Measurements from ENCODE around the gene ACOT8. TPM values are rescaled to one million over a fixed set of nuclear protein-coding genes. Genes with fewer than 3 reads are reported as not detected.
A peak's percentile ranks its signal among the peaks of the same experiment; 100 is the strongest.
"Not testable (repeated sequence)": the region's sequence is repeated elsewhere in the genome, so short reads cannot be mapped to it uniquely, and the experiment has no call there.

Gene ACOT8
- total RNA-seq, 2 donors from 2014 or later = 36.8 to 42.8 TPM

DNA sequence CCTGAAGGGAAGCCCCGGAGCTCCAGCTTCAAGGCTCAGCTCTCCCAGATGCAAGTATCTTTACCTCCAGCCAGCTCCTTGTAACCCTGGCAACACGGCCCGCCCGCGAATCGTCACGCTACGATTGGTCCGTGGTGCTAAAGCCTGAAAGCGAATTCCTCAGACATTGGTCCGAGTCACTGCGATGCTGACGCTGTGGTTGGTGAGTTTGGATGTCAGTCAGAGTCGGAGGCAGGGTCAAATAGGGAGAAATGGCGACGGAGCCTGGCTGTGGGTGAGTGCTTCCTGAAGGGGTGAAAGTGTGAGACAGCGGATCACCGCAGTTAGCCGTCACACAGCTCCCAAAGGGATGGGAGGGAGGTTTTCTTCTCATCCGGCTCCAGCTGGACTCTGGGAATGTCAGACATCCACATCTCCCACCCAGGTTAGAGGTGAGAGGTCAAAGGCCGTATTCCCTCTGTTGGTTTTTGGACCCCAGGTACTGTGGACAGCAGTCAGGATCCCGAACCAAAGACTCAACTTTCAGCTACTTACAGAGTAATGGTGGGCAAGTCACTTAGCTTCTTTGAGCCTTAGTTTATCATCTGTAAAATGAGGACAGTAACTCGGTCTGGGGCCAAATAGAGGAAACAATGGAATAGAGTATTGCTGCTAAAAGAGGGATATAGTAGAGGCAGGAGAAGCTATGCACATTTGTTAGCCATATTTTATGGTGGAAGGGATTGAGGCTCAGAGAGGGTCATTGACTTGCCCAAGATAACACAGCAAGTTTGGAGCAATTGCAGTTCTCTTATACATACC lies 24.0 kb upstream of the ACOT8 start, which contains the start of gene ZSWIM1:
ZSWIM1 (plus strand) TSS at position 240 of the 801 bp plus-strand sequence. CDS start 1,366 bp downstream, outside the sequence.
- peaks cover 0 to 12% of the 10 kb centered on the region in 2 donors for H3K36me3 ChIP-seq (replicated peaks in 1 of 2; ENCODE audit: insufficient read depth in 1 of 2, low read depth in 2 of 2)
- WGBS, 2 donors = 0% methylated on average over 16 to 23 of the region's 23 CpGs

GRCh38 chr20:45878076-45878761 lies 21.0 kb upstream of the ACOT8 start:
- 91 to 94% methylated on average over 8 to 13 of the region's 13 CpGs for WGBS, 2 donors
- no peak for ATAC-seq
- intact Hi-C loops (cut with DNase I) = no loop called here
- Histone ChIP-seq H3K9me3 (no peaks in the 10 kb centered on the region), H3K27me3 (no peaks in the 10 kb centered on the region), H3K27ac (no peak overlapping the region), H3K4me1 (peaks cover 10% of the 10 kb centered on the region), H3K4me3 (no peak overlapping the region), H3K36me3 (replicated peaks in 1 of 2; ENCODE audit: insufficient read depth in 1 of 2, low read depth in 2 of 2) (peaks cover 0 to 4% of the 10 kb centered on the region in 2 donors)
- DNase-seq = no peak
- no peak for TF ChIP-seq POLR2A (IDR thresholded peaks at IDR 0.05)
- TF ChIP-seq, protein P1, sequence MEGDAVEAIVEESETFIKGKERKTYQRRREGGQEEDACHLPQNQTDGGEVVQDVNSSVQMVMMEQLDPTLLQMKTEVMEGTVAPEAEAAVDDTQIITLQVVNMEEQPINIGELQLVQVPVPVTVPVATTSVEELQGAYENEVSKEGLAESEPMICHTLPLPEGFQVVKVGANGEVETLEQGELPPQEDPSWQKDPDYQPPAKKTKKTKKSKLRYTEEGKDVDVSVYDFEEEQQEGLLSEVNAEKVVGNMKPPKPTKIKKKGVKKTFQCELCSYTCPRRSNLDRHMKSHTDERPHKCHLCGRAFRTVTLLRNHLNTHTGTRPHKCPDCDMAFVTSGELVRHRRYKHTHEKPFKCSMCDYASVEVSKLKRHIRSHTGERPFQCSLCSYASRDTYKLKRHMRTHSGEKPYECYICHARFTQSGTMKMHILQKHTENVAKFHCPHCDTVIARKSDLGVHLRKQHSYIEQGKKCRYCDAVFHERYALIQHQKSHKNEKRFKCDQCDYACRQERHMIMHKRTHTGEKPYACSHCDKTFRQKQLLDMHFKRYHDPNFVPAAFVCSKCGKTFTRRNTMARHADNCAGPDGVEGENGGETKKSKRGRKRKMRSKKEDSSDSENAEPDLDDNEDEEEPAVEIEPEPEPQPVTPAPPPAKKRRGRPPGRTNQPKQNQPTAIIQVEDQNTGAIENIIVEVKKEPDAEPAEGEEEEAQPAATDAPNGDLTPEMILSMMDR (IDR thresholded peaks at IDR 0.05) = no peak

More for the DNA sequence above, 24.0 kb upstream of the ACOT8 start, which contains the start of gene ZSWIM1:
- Histone ChIP-seq H3K27me3 (no peaks in the 10 kb centered on the region), H3K27ac (peak within 1 kb of the TSS; percentile 63 to 86 (median 78)), H3K4me1 (peaks cover 10% of the 10 kb centered on the region), H3K4me3 (peak within 1 kb of the TSS; percentile 17 to 30), H3K9me3 (no peaks in the 10 kb centered on the region)
- intact Hi-C loops (cut with DNase I) = no loop called here
- peak; percentile 100 for DNase-seq
- peak; percentile 100 for ATAC-seq
- peak in 2 of 3 donors; percentile 75 to 76 for TF ChIP-seq POLR2A (IDR thresholded peaks at IDR 0.05)
- TF ChIP-seq, protein P1 (IDR thresholded peaks at IDR 0.05) = no peak

- H3K9me3 ChIP-seq = no peaks in the 10 kb centered on the region
- ATAC-seq (no peak), DNase-seq (no peak)
- TF ChIP-seq, protein P1 (IDR thresholded peaks at IDR 0.05) = no peak
- no peak for TF ChIP-seq POLR2A (IDR thresholded peaks at IDR 0.05)
- H3K36me3 ChIP-seq (replicated peaks in 1 of 2; ENCODE audit: insufficient read depth in 1 of 2, low read depth in 2 of 2) = peaks cover 0 to 3% of the 10 kb centered on the region in 2 donors
- H3K27me3 ChIP-seq = no peaks in the 10 kb centered on the region
- H3K4me3 ChIP-seq = no peak overlapping the region
- H3K4me1 ChIP-seq = no peaks in the 10 kb centered on the region
- WGBS, 2 donors = 75 to 81% methylated on average over 4 of the region's 4 CpGs
- H3K27ac ChIP-seq = no peak overlapping the region
- intact Hi-C loops (cut with DNase I) = no loop called here
These were observed 17.4 kb upstream of the ACOT8 start for GRCh38 chr20:45874576-45874975.

DNA sequence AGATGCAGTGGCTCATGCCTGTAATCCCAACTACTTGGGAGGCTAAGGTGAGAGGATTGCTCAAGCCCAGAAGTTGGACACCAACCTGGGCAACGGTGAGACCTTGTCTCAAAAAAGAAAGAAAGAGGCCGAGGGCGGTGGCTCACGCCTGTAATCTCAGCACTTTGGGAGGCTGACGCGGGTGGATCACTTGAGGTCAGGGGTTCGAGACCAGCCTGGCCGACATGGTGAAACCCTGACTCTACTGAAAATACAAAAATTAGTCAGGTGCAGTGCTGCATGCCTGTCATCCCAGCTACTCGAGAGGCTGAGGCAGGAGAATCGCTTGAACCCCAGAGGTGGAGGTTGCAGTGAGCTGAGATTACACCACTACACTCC lies 16.9 kb upstream of the ACOT8 start:
- H3K4me1 ChIP-seq = not testable (repeated sequence)

DNA sequence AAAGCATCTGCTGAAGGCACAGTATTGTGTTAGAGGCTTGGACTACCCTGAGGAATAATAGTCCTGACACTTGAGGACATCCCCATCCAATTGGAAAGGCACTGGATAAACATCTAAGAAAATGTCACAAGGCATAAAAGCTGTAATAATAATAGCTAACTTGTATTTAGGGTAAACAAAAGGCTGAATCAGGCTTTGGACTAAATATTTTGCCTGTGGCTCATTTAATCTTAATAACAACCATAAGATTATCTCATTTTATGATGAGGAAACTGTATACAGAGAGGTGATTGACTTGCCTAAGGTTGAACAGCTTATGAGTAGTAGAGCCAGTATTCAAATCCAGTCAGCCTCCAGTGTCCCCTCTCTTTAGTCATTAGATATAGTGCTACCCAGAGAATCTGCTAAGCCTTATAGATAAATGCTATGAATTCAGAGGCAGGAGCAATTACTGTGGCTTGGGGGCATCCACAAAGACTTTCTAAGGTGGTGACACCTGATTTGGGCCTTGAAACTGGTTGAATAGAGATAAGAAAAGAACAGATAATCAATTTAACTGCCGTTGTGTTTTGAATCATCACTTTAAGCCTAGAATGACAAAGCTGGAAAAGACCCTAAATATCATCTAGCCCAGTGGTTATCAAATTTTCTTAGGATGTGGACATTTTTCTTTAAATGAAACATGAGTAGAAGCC lies 16.4 kb upstream of the ACOT8 start:
- Histone ChIP-seq H3K27me3 (no peaks in the 10 kb centered on the region), H3K4me1 (no peaks in the 10 kb centered on the region), H3K9me3 (no peaks in the 10 kb centered on the region), H3K27ac (no peak overlapping the region), H3K36me3 (replicated peaks in 1 of 2; ENCODE audit: insufficient read depth in 1 of 2, low read depth in 2 of 2) (peaks cover 0 to 3% of the 10 kb centered on the region in 2 donors), H3K4me3 (no peak overlapping the region)
- 20 to 29% methylated on average over 1 of the region's 1 CpG for WGBS, 2 donors
- ATAC-seq = no peak
- intact Hi-C loops (cut with DNase I) = no loop called here
- no peak for DNase-seq
- TF ChIP-seq, protein P1 (IDR thresholded peaks at IDR 0.05) = no peak
- no peak for TF ChIP-seq POLR2A (IDR thresholded peaks at IDR 0.05)

More for the DNA sequence above, 16.9 kb upstream of the ACOT8 start:
- intact Hi-C loops (cut with DNase I); H3K27me3 ChIP-seq; H3K4me3 ChIP-seq; ATAC-seq; H3K9me3 ChIP-seq; DNase-seq; H3K36me3 ChIP-seq (replicated peaks in 1 of 2; ENCODE audit: insufficient read depth in 1 of 2, low read depth in 2 of 2); H3K27ac ChIP-seq: not testable (repeated sequence)
- 89 to 92% methylated on average over 10 of the region's 10 CpGs for WGBS, 2 donors
